ENCODE measurements around the gene TBX1. TPM values are rescaled to one million over a fixed set of nuclear protein-coding genes. Genes with fewer than 3 reads are reported as not detected.
"Not testable (repeated sequence)": the region's sequence is repeated elsewhere in the genome, so short reads cannot be mapped to it uniquely, and the experiment has no call there.

The TBX1 gene
- polyA plus RNA-seq, 3 donors, result 0.52 to 4.9 (median 1.8) TPM

GRCh38 chr22:19772673-19773469 is 12.3 kb downstream of the TBX1 start:
- H3K27ac ChIP-seq (ENCODE audit: low read depth, low read length), result no peak overlapping the region
- 44 to 50% (median 45%) methylated on average over 25 of the region's 25 CpGs for WGBS, 3 donors

DNA sequence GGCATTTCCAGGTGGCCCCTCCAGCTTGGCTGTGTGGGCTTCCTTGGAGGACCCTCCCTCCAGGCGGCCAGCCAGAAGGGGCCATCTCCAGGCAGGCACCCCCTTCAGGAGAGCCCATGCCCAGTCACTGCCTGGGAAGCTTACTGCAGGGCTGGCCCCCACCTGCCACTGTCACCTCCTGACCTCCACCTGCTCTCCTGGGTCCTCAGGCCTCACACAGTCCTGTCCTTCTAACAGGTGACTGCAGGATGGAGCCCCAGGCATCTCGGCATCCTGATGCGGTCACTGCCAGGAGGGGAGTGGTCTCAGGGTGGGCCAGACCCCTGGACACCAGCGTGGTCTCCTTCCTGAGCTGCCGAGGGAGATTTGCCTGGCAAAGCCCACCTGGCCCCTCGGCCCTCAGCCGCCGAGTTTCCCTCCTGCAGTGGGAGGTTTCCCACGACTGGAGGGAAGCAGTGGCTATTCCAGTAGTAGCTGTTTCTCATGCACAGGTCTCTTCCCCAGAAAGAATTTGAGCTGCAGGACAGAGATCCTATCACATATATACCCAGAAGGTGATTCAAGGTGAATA is 13.0 kb downstream of the TBX1 start:
- 53 to 82% (median 79%) methylated on average over 9 of the region's 9 CpGs for WGBS, 3 donors
- no peak overlapping the region for H3K27ac ChIP-seq (ENCODE audit: low read depth, low read length)

DNA sequence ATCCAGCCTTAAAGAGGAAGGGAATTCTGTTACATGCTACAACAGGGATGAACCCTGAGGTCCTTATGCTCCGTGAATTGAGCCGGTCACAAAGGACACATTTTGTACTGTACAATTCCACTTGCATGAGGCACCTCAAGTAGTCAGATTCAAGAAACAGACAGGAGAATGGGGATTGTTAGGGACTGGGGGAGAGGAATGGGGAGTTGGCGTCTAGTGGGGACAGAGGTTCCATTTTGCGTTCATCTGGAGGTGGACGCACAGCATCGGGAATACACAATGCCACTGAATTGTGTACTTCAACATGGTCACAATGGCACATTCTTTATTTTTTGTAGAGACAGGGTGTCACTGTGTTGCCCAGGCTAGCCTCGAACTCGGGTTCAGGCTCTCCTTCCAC is 14.1 kb downstream of the TBX1 start:
- 85 to 96% (median 94%) methylated on average over 8 of the region's 8 CpGs for WGBS, 3 donors

GRCh38 chr22:19775496-19776325 is 15.1 kb downstream of the TBX1 start:
- 81 to 94% (median 92%) methylated on average over 24 of the region's 24 CpGs for WGBS, 3 donors

More for the DNA sequence above, 14.1 kb downstream of the TBX1 start:
- no peak overlapping the region for H3K27ac ChIP-seq (ENCODE audit: low read depth, low read length)

GRCh38 chr22:19776433-19777031 is 16.0 kb downstream of the TBX1 start:
- 31 to 58% (median 33%) methylated on average over 18 of the region's 18 CpGs for WGBS, 3 donors
- no peak overlapping the region for H3K27ac ChIP-seq (ENCODE audit: low read depth, low read length)

More at GRCh38 chr22:19775496-19776325, 15.1 kb downstream of the TBX1 start:
- H3K27ac ChIP-seq (ENCODE audit: low read depth, low read length), result no peak overlapping the region

DNA sequence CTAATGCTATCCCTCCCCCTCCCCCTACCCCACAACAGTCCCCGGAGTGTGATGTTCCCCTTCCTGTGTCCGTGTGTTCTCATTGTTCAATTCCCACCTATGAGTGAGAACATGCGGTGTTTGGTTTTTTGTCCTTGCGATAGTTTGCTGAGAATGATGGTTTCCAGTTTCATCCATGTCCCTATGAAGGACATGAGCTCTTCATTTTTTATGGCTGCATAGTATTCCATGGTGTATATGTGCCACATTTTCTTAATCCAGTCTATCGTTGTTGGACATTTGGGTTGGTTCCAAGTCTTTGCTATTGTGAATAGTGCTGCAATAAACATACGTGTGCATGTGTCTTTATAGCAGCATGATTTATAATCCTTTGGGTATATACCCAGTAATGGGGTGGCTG is 16.6 kb downstream of the TBX1 start:
- WGBS, 3 donors, result 84 to 89% (median 86%) methylated on average over 4 to 6 of the region's 6 CpGs
- H3K27ac ChIP-seq (ENCODE audit: low read depth, low read length), result not testable (repeated sequence)

GRCh38 chr22:19779011-19779421 is 18.4 kb downstream of the TBX1 start:
- 85 to 91% (median 90%) methylated on average over 10 of the region's 10 CpGs for WGBS, 3 donors
- H3K27ac ChIP-seq (ENCODE audit: low read depth, low read length), result no peak overlapping the region

DNA sequence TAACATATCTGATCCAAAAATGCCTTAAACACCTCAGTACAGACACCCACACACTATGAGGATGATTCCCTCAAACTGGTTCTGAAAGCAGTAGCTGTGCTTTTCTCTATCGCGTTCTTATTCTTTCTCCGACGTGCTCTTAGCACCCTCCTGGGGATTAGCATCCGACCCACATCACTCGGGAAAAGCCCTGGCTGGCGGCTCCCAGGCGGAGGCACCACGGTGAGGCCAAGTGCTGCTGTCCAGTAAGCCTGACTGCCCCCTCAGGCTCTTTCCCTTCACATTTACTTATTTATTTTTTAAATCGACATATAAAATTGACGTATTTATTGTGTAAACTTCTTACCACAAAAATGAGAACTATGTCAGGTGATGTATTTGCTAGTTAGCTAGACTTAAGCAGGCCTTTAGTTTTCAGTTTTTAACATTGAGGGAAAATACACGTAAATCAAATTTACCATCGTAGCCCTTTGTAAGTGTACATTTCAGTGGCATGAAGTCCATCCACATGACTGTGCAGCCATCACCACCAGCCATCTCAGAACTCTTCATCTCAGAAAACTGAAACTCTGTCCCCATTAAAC is 19.2 kb downstream of the TBX1 start:
- H3K27ac ChIP-seq (ENCODE audit: low read depth, low read length), result no peak overlapping the region
- WGBS, 3 donors, result 50 to 65% (median 55%) methylated on average over 13 of the region's 13 CpGs

GRCh38 chr22:19782533-19782932 is 22.0 kb downstream of the TBX1 start:
- H3K27ac ChIP-seq (ENCODE audit: low read depth, low read length), result no peak overlapping the region
- WGBS, 3 donors, result 82 to 100% (median 92%) methylated on average over 1 of the region's 1 CpG

DNA sequence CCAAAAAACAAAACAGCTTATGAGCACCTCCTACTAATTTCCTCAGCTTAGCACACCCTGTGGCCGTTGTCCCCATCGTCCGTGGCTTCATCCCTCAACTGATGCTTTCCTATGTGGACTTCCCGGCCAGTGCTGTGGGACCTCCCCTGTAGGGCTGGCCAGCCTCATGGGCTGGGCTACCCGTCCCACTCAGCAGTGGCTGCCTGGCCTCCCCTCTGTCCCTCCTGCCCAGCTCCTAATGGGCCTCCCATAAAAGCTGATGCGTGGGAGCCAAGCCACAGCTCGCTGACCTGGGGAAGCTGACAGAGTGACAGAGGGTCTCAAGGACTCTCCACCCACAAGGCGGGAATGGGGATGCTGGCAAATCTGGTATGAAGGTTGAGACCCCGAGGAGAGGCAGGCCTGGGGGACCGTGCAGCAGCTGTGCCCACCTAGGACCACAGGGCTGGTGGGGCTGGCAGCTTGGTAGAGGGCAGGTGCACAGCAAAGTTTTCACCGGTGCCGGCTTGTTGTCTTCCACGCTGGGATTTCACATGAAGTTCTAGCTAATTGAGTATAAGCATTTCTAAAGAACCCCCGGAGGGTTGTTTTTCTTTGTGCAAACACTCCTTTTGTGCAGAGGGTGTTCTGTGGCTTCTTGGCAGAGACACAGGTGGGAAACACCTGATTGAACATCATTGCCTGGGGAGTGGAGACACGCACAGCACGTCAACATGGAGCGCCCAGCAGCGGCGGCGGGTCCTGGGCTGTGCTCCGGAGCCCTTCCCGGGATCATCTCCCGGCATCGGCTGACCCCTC is 23.2 kb downstream of the TBX1 start:
- WGBS, 3 donors, result 80 to 85% (median 84%) methylated on average over 24 of the region's 24 CpGs
- no peak overlapping the region for H3K27ac ChIP-seq (ENCODE audit: low read depth, low read length)

- no peak overlapping the region for H3K27ac ChIP-seq (ENCODE audit: low read depth, low read length)
- WGBS, 3 donors, result 85 to 95% (median 90%) methylated on average over 33 of the region's 33 CpGs
Observed at GRCh38 chr22:19784384-19785175, 24.0 kb downstream of the TBX1 start.

DNA sequence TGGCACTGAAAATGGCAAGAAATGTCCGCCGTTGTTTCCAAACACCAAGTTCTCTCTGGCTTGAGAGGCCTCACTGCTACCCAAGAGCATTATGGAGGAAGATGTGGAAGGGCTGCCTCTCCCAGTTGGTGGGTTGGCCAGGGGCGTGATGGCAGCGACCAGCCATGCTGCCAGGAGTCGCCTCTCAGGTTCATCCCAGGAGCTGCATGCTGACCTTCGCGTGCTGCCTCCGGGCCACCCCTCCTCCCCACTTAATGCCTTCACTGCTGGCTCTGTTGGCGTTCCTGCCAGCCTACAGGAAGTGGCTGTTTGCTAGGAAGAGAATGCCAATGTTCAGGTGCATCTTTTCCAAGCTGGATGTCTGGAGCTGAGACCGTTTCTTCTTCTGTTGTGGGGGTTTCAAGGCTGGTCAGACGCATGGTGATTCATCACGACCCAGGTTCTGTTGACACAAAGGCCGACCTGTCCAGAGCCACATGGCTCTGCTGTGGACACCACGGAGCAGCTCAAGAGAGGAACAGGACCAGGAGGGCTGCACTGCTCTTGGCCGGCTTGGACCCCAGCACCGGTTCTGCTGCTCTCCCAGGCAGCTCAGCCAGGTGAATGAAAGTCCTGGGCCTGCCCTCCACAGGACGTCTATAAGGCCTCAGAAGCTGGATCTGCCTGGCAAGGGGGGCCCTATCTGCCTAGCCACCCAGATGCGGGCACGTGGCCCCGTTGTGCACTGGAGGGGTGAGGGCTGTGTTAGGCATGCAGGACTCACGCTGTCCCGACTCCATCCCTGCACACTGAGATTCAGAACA is 25.1 kb downstream of the TBX1 start:
- 78 to 90% (median 87%) methylated on average over 22 of the region's 22 CpGs for WGBS, 3 donors
- H3K27ac ChIP-seq (ENCODE audit: low read depth, low read length), result no peak overlapping the region

- H3K27ac ChIP-seq (ENCODE audit: low read depth, low read length), result no peak overlapping the region
- WGBS, 3 donors, result 76 to 89% (median 86%) methylated on average over 6 of the region's 6 CpGs
Observed at GRCh38 chr22:19786264-19786585, 25.6 kb downstream of the TBX1 start.

- no peak overlapping the region for H3K27ac ChIP-seq (ENCODE audit: low read depth, low read length)
- 90 to 94% (median 93%) methylated on average over 27 to 28 of the region's 28 CpGs for WGBS, 3 donors
Observed at GRCh38 chr22:19786959-19787848, 26.6 kb downstream of the TBX1 start.

DNA sequence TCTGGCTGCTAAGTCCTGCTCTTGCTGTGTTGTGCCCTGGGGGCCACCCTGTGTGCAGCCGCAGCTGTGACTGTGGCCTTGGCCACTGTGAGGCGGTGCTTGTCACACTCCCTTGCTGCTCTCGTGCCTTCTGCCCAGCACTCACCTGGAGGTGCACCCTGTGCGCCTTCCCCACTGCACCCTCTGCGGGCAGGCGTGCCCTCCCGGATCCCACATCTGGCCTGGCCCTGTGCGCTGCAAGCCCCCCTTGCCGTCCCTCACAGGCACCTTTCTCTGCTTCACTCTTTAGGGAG is 27.2 kb downstream of the TBX1 start:
- 92 to 94% (median 93%) methylated on average over 9 of the region's 9 CpGs for WGBS, 3 donors

More for the DNA sequence above, 27.2 kb downstream of the TBX1 start:
- H3K27ac ChIP-seq (ENCODE audit: low read depth, low read length), result no peak overlapping the region

Data from adipose tissue (tissue), 3 donors.